Stimulated activated naive CD8-positive, alpha-beta T cell treated with anti-CD3 and anti-CD28 coated beads, Interleukin-15, Interleukin-2, amounts not matched to agents 100 ng/mL and 50 ng/mL, for 24 hours (primary cell): ENCODE results near the gene HSPA6.
"Not testable (repeated sequence)": the region's sequence is repeated elsewhere in the genome, so short reads cannot be mapped to it uniquely, and the experiment has no call there.

Experiments used
- H3K27ac Mint-ChIP-seq: one replicate; pipeline ENCODE4 v1.8.0; 2021; ENCODE audit warnings: mild to moderate bottlenecking, mixed read lengths
- H3K27me3 Mint-ChIP-seq: one replicate; pipeline ENCODE4 v1.8.0; 2021; ENCODE audit warnings: mixed read lengths
- H3K36me3 Mint-ChIP-seq: one replicate; pipeline ENCODE4 v1.8.0; 2021; ENCODE audit warnings: low read depth, mixed read lengths
- H3K4me1 Mint-ChIP-seq: one replicate; pipeline ENCODE4 v1.8.0; 2021; ENCODE audit warnings: low read depth, mixed read lengths
- H3K4me3 Mint-ChIP-seq: one replicate; pipeline ENCODE4 v1.8.0; 2021; ENCODE audit warnings: mild to moderate bottlenecking, mixed read lengths
- H3K9me3 Mint-ChIP-seq: one replicate; pipeline ENCODE4 v1.8.0; 2021; ENCODE audit warnings: mixed read lengths

Gene HSPA6

DNA sequence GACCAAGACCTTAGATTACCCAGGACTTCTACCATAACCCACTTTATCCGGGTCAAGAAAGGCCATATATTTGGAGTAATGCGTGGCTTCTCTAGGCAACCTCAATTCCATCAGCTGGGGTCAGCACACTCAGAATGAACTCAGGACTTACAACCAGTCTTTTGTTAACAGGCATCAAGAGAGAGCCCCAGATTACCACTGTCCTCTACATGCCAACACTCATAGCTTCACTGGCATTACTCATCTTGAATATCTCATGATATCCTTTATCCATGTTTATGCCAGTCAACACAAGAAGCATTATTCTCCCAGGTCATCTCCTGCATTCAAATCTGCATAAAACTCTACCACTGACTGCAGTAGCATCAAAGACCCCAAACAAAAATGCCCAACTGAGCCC is 25.7 kb upstream of the HSPA6 start:
- H3K27me3 Mint-ChIP-seq = peaks cover 54% of the 10 kb centered on the region
- H3K4me3 Mint-ChIP-seq = no peak overlapping the region
- no peak overlapping the region for H3K27ac Mint-ChIP-seq
- no peaks in the 10 kb centered on the region for H3K36me3 Mint-ChIP-seq
- H3K4me1 Mint-ChIP-seq = peaks cover 7% of the 10 kb centered on the region
- no peaks in the 10 kb centered on the region for H3K9me3 Mint-ChIP-seq

DNA sequence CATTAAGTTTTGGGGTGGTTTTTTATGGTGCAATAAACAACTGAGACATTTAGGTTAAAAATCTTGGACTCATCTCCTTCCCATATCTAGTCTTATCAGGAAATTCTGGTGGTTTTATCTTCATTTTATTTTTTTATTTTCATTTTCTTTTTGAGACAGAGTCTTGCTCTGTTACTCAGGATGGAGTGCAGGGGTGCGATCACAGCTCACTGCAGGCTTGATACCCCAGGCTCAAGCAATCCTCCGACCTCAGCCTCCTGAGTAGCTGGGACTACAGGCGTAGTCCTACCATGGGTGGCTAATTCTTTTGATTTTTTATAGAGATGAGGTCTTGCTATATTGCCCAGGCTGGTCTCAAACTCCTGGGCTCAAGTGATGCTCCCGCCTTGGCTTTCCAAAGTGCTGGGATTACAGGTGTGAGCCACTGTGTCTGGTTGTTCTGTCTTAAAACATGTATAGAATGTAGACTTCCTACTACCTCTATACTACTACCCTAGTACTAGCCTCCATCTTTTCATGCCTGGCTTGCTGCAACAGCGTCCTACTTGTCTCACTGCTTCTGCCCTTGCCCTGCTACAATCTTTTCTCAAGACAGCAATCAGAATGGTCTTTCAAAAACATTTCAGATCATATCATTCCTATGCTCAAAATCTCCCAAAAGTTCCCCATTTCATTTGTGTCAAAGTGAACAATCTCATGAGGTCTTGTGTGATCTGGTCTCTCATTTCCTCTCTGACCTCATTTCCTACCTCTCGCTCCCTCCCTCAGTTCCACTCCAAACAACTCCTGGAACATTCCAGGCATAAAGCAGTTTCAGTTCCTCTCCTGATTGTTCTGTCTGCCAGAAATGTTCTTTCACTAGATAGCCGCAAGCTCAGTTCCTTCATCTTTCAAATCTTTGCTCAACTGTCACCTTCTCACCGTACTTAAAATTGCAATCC is 25.0 kb upstream of the HSPA6 start:
- H3K9me3 Mint-ChIP-seq = no peaks in the 10 kb centered on the region
- no peaks in the 10 kb centered on the region for H3K36me3 Mint-ChIP-seq
- H3K4me1 Mint-ChIP-seq = peaks cover 7% of the 10 kb centered on the region
- peak overlapping the region; percentile 17 for H3K27ac Mint-ChIP-seq
- peaks cover 52% of the 10 kb centered on the region for H3K27me3 Mint-ChIP-seq
- H3K4me3 Mint-ChIP-seq = no peak overlapping the region

DNA sequence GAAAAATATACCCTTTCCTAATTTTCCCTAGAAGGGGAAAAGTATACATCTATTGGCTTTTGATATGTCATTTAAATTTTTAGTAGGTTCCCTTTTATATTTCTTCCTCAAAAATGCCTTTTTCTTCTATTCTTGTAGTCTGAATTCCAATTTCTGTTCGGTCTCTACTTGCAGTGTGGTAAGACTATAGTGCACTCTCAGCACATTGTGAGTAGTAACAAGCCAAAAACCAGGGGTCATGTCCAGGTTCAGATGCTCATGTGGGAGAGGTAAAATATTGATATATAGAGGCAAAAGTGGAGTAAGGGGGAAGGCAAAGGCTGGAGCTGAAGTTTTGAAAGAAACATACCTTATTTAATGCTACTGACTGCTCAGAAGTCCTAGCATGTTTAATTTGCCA is 23.1 kb upstream of the HSPA6 start:
- H3K9me3 Mint-ChIP-seq = no peaks in the 10 kb centered on the region
- H3K4me1 Mint-ChIP-seq = peaks cover 9% of the 10 kb centered on the region
- H3K27ac Mint-ChIP-seq = no peak overlapping the region
- no peak overlapping the region for H3K4me3 Mint-ChIP-seq
- no peaks in the 10 kb centered on the region for H3K36me3 Mint-ChIP-seq
- peaks cover 51% of the 10 kb centered on the region for H3K27me3 Mint-ChIP-seq

DNA sequence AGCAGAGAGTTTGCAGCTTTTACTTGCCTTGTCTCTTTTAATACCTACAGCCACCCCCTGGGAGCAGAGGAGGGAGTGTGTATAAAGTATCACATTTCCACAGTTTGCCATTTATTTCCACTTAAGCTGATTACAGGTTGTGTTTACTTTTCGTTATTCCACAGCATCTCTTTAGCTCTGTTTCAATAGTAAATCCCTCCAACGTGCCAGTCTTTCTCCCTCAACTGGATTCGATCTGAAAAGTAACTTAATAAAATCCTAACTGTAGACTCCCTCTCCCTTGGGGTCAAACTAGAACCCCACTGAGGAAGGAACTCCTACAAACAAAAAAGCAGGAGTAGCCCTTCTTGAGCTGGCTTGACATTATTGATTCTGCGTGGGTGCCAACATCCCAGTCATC is 22.2 kb upstream of the HSPA6 start:
- H3K36me3 Mint-ChIP-seq = no peaks in the 10 kb centered on the region
- no peaks in the 10 kb centered on the region for H3K9me3 Mint-ChIP-seq
- peaks cover 55% of the 10 kb centered on the region for H3K27me3 Mint-ChIP-seq

DNA sequence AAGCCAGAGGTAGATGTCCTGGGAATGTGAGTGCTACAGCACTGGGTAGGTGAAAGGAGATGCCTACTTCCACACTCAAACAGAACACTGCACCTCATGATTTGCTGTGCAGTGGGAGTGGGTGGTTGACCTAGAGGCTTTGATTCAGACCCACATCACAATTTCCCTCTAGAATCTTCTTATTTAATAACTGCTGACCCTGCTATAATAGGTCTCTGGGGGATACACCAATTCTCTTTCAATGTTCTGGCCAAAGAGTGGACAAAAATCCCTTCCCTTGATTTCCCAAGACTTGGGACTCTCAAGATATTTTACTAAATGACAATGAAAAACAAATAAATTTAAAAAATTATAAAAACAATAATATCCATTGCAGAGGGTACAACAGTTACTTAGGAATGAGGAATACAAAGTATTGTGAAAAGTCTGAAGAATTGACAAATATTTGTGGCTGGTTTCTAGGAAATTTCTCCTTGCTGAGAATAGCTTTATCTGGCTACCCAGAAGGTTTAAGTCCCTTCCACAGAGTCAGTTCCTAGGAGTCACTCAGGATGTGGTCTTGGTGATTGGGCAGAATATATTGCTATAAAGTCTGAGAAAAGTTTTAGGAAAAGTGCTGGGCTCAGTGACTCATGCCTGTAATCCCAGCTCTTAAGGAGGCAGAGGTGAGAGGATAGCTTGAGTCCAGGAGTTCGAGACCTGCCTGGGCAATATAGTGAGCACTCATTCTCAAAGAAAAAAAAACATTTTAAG is 21.5 kb upstream of the HSPA6 start:
- Mint-ChIP-seq H3K4me1 (peaks cover 16% of the 10 kb centered on the region), H3K9me3 (no peaks in the 10 kb centered on the region), H3K36me3 (no peaks in the 10 kb centered on the region), H3K27me3 (peaks cover 52% of the 10 kb centered on the region), H3K27ac (no peak overlapping the region), H3K4me3 (no peak overlapping the region)

More for the DNA sequence above, 22.2 kb upstream of the HSPA6 start:
- H3K4me3 Mint-ChIP-seq = no peak overlapping the region
- no peak overlapping the region for H3K27ac Mint-ChIP-seq
- peaks cover 16% of the 10 kb centered on the region for H3K4me1 Mint-ChIP-seq

DNA sequence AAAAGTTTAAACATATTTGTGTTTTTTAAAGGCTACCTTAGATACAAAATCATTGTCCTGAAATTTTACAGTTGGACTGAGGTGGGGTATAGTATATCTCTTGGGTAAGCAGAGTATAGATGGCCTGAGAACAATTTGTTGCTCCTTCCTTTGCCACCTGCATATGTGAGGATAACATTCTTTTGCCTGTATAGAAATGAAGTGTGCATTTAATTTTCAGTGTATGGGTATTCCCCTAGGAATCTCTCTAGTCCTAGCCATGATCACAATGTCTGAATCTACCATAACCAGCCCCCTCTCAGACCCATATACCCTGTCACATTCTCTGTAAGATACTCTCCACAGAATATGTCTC is 21.0 kb upstream of the HSPA6 start:
- H3K4me1 Mint-ChIP-seq = peaks cover 16% of the 10 kb centered on the region
- peaks cover 53% of the 10 kb centered on the region for H3K27me3 Mint-ChIP-seq
- H3K9me3 Mint-ChIP-seq = no peaks in the 10 kb centered on the region
- no peak overlapping the region for H3K4me3 Mint-ChIP-seq
- H3K27ac Mint-ChIP-seq = no peak overlapping the region
- no peaks in the 10 kb centered on the region for H3K36me3 Mint-ChIP-seq

DNA sequence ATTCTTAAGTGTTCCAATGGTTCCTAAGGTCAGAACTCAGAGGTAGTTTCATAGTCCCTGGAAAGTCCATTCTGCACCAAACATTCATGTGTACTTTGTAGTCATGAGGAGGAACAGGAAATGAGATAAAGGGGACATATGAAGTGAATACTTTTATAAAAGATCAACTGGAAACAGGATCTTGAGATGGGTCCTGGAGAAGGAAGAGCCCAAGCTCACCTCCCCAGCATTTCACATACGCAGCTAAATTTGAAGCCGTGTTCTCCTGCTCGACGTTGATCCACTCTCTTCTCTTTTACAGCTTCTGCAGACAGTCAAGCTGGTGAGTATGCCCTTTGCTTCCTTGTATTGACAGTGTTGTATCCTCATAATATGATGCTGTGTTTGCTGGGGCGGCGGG is 18.7 kb upstream of the HSPA6 start:
- Mint-ChIP-seq H3K36me3 (no peaks in the 10 kb centered on the region), H3K9me3 (no peaks in the 10 kb centered on the region), H3K4me1 (peaks cover 10% of the 10 kb centered on the region), H3K27me3 (peaks cover 39% of the 10 kb centered on the region), H3K27ac (no peak overlapping the region), H3K4me3 (no peak overlapping the region)

DNA sequence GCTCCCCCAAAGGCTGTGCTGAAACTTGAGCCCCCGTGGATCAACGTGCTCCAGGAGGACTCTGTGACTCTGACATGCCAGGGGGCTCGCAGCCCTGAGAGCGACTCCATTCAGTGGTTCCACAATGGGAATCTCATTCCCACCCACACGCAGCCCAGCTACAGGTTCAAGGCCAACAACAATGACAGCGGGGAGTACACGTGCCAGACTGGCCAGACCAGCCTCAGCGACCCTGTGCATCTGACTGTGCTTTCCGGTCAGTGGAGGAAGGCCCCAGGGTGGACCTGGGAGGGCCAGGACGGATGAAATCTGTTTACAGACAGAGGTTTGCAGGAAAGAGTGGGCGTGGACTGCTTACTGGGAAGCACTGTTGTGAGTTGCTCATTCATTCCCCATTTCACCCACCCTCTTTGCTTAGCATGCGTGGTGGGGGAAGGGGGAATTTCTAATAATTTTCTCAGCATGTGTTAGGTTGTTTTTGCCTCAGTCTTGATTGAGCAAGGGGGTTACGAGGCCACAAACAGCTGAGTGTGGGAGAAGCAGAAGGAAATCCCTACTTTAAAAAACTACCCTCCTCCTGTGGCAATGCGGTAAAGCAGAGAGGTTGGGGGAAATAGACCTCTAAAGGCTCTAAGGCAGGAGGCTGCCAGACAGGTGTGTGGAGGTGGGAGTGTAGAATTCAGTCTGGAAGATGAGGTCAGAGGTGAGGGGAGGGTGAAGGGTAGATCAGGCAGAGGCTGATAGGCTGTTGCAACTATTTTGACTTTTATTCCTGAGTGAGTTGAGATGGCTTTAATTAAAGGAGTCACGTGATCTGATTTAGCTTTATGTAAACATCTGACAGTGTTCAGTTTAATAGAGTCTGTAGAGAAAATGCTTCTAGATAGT is 17.8 kb upstream of the HSPA6 start:
- Mint-ChIP-seq H3K27me3 (peaks cover 39% of the 10 kb centered on the region), H3K36me3 (no peaks in the 10 kb centered on the region), H3K9me3 (no peaks in the 10 kb centered on the region), H3K4me3 (no peak overlapping the region), H3K4me1 (peaks cover 10% of the 10 kb centered on the region), H3K27ac (peak overlapping the region; percentile 52)

DNA sequence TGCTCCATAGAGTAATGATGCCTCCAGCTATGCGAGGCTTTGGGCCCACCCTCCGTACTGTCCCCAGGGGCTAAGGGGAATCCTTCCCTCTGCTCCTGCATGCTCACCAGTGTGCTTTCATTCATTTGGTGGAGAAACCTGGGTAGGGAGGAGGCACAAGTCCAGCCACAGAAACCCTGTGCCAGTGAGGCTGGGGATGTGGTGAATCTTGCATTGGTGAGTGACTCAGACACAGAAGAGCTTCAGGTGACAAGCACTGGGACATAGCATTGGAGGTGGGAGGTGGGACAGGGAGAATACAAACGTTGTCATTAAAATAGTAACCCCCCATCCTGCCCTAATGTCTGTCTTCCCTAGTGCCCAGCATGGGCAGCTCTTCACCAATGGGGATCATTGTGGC is 13.9 kb upstream of the HSPA6 start:
- no peak overlapping the region for H3K4me3 Mint-ChIP-seq
- H3K27ac Mint-ChIP-seq = no peak overlapping the region
- no peaks in the 10 kb centered on the region for H3K9me3 Mint-ChIP-seq
- no peaks in the 10 kb centered on the region for H3K36me3 Mint-ChIP-seq
- peaks cover 10% of the 10 kb centered on the region for H3K4me1 Mint-ChIP-seq
- peaks cover 18% of the 10 kb centered on the region for H3K27me3 Mint-ChIP-seq

DNA sequence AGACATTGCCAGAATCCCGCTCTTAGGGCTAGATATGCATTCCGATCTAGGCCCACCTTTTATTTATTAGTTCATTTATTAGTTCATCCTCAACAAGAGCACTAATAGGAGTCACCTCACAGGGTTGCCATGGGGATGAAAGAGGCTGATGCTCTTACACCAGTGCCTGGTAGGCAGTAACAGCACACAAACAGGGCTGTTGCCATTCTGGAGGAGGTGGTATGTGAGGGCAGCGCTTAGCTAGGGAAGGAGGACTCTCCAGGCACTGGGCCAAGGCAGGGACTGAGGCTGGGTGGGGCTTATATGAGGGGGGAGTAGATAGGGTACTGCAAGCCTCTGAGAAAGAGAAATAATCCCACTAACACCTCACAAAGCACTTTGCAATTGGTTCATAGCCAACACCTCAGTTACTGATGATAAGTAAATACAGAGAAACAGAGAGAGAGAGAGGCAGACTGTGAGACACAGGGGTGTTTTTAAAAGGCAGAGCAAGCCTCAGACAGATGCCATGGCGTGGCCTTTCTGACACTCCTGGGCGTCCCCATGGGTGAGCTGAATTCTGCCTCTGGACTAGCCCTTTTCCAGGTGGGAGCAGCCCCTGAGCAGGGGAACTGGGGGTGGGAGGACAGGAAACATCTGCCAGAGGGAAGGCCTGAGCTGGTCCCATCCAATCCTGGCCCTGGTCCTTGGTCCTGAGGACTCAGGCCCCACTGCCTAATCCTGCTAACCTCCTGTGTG is 13.2 kb upstream of the HSPA6 start:
- Mint-ChIP-seq H3K36me3 (no peaks in the 10 kb centered on the region), H3K4me1 (peaks cover 8% of the 10 kb centered on the region), H3K4me3 (no peak overlapping the region), H3K27ac (no peak overlapping the region), H3K27me3 (peaks cover 17% of the 10 kb centered on the region), H3K9me3 (no peaks in the 10 kb centered on the region)

DNA sequence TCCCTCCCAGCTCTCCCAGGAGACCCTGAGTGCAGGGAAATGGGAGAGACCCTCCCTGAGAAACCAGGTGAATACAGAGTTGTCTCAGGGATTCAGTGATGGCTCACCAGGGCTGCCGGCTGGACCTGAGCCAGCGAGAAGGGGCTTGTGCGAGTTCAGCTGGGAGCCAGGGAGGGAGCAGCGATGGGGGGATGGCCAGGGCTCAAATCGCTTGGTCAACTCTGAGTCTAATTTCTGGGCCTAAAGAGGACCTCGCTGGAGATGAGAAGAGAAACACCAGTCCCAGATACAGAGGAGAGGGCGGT is 12.6 kb upstream of the HSPA6 start:
- Mint-ChIP-seq H3K4me3 (no peak overlapping the region), H3K27me3 (peaks cover 12% of the 10 kb centered on the region), H3K4me1 (peaks cover 3% of the 10 kb centered on the region), H3K9me3 (no peaks in the 10 kb centered on the region), H3K27ac (no peak overlapping the region), H3K36me3 (no peaks in the 10 kb centered on the region)

DNA sequence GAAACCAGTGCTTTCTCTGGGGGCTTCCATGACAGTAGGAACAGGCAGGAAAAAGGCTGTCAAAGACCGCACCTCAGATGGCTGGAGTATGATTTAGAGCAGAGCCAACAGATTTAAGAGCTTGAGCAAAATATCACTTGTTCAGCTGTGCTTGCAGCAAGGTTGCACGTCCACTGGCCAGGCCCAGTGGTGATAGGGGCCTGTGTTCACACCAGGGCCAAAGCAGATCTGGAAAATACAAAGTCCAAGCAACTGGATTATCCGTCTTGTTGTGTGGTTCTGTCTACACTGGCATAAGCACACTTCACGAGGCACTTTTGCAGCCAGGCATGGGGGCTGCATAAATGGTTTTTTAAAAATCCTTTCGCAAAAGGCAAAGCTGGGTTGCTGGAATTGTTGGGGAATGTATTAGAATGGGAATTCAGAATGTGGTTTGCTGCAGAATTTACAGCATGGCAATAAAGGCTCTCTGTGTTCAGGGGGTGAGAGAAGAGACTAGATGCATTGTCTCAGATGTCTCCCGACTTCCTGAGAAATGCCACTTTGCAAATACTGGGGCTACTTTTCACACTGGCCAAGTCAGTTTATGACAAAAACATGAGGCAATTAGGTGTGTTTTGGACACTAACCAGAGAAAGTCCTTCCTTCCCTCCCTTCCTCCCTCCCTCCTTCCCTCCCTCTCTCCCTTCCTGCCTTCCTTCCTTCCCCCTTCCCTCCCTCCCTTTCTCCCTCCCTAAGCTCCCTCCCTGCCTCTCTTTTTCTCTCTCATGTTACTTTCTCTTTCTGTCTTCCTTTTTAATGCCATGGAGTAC is 11.5 kb upstream of the HSPA6 start:
- H3K36me3 Mint-ChIP-seq, H3K4me3 Mint-ChIP-seq, H3K27ac Mint-ChIP-seq, H3K9me3 Mint-ChIP-seq, H3K27me3 Mint-ChIP-seq, H3K4me1 Mint-ChIP-seq: not testable (repeated sequence)

DNA sequence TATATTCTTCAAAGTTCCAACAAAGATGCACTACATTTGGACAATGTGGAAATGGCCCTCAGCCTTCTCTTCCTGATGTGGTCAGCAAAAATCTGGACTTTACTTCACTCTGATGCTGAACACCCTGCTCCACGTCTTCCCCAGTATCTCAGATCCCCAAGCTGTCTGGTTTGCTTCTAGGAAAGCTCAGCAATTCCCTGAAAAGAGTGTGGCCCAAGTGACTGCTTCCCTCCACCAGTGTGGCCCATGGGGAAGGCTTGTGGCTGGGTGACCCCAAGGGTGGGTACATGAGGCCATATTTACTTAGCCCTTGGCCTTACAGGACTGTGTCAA is 10.9 kb upstream of the HSPA6 start:
- H3K4me1 Mint-ChIP-seq, H3K27me3 Mint-ChIP-seq, H3K9me3 Mint-ChIP-seq, H3K4me3 Mint-ChIP-seq, H3K36me3 Mint-ChIP-seq, H3K27ac Mint-ChIP-seq: not testable (repeated sequence)

DNA sequence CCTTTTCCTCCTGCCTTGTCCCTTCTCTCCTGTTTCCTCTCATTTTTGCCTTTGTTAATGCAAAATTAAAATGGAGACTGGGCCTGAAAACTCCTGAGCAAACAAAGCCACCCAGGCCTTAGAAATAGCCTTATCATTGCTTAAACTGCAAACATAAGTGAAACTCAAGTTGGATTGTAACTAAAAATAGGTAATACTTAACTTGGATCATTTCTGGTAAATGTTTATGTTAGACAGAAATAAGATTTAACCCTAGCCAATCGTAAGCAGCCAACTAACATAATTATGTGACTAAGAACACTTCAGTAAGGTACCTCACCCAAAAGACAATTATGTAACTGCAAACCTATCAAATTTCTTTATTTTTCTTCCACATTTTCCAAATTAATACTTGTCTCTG is 10.4 kb upstream of the HSPA6 start:
- H3K27me3 Mint-ChIP-seq, H3K4me1 Mint-ChIP-seq, H3K27ac Mint-ChIP-seq, H3K4me3 Mint-ChIP-seq, H3K36me3 Mint-ChIP-seq, H3K9me3 Mint-ChIP-seq: not testable (repeated sequence)
